Fibroblast of villous mesenchyme (primary cell): ENCODE measurements around the gene CLASP2. TPM values are rescaled to one million over a fixed set of nuclear protein-coding genes. Genes with fewer than 3 reads are reported as not detected.

ENCODE experiments used
- DNase-seq: peaks from one replicate; pipeline ENCODE4 v3.0.0-alpha.2; 2010; ENCODE audit warnings: low read depth
- H3K4me3 ChIP-seq: 2 replicates; pipeline ENCODE4 v1.5.1; 2011; ENCODE audit warnings: low read depth, mild to moderate bottlenecking, low read length
- total RNA-seq: library from RNA; depleted of rRNA; stranded (reverse); fragments of >200 nt; gene quantifications from 2 replicates; pipeline ENCODE4 v1.2.3, GENCODE V29; 2012
- TF ChIP-seq, protein P1 (sequence below): IDR thresholded peaks from 2 replicates; pipeline ENCODE4 v1.5.1; 2012; ENCODE audit warnings: low read depth, mild to moderate bottlenecking, low read length; ENCODE audit not compliant: insufficient read depth

CLASP2 gene
- total RNA-seq, 1 donor = 64.3 TPM

DNA sequence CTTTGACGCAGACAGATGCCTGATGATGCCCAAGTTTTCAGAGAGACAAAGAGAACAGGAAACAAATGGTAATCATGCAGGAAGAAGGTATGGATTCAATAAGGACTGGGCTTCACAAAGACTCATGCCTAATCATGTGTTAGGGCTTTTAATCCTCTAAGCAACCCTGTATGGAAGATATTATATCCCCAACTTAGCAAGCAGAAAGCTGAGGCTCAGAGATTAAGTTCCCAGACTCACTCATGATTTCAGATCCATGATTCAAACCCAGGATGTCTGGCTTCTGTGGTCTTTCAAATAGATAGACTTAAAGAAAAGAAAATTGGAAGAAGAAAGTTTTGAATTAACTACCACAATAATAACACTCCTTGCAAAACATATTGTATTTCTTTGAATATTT, 4.1 kb upstream of the CLASP2 start:
- TF ChIP-seq, protein P1, sequence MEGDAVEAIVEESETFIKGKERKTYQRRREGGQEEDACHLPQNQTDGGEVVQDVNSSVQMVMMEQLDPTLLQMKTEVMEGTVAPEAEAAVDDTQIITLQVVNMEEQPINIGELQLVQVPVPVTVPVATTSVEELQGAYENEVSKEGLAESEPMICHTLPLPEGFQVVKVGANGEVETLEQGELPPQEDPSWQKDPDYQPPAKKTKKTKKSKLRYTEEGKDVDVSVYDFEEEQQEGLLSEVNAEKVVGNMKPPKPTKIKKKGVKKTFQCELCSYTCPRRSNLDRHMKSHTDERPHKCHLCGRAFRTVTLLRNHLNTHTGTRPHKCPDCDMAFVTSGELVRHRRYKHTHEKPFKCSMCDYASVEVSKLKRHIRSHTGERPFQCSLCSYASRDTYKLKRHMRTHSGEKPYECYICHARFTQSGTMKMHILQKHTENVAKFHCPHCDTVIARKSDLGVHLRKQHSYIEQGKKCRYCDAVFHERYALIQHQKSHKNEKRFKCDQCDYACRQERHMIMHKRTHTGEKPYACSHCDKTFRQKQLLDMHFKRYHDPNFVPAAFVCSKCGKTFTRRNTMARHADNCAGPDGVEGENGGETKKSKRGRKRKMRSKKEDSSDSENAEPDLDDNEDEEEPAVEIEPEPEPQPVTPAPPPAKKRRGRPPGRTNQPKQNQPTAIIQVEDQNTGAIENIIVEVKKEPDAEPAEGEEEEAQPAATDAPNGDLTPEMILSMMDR = no peak
- H3K4me3 ChIP-seq = no peak overlapping the region
- no peak for DNase-seq

DNA sequence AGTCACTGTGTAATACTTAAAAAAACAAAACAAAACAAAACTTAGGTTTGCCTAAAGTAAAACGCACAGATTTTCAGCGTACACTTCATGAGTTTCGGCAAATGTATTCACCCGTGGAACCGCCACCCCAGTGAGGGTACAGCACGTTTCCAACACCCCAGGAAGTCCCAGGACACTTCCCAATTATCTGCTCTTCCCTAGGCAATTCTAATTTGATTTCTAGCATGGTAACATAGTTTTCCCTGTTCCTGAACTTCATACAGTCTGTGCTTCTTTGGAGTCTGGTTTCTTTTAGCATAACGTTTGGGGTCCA, 497 bp upstream of the CLASP2 start:
- H3K4me3 ChIP-seq = peak overlapping the region; percentile 80
- DNase-seq = no peak
- TF ChIP-seq, protein P1 = no peak

DNA sequence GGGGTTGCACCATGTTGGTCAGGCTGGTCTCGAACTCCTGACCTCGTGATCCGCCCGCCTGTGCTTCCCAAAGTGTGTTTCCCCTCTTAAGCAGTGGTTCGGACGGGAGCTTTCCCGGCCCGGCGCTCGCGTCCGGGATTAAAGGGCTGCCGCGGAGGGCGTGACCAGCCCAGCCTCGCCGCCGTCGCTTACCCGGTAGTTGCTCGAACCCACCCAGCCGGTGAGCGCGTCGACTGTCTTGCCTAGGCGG, 513 bp downstream of the CLASP2 start:
- TF ChIP-seq, protein P1 = no peak
- peak; percentile 75 for DNase-seq
- peak overlapping the region; percentile 80 for H3K4me3 ChIP-seq

DNA sequence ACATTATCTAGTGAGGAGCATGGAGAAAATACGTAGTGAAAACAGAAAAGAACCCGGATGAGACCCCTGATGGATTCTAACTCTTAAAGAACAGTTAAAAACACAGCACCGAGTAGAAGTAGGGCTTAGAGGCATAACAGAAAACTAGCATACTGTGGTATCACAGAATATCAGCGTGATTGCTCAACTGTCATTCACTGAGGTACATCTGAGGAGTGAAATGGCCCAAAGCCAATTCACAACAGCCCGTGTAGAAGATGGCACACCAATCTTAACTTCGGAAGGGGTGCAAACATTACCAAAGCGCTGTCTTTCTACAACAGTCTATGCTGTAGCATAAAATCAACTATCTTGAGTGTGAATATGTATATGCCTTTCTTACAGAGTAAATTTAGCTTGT, 1.8 kb downstream of the CLASP2 start:
- H3K4me3 ChIP-seq = peak overlapping the region; percentile 80
- TF ChIP-seq, protein P1 = no peak
- peak; percentile 14 for DNase-seq

DNA sequence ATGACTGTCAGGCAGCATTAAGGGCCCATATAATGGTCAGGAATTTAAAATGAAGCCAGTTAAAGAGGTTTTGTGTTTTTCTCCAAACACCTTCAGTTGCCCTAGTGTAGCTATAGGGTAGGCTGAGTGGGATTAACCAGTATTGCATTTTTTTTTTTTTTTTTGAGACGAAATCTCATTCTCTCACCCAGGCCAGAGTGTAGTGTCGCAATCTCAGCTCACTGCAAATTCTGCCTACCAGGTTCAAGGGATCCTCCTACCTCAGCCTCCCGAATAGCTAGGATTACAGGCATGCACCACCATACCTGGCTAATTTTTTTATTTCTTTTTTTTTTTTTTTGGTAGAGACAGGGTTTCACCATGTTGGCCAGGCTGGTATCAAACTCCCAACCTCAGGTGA, 7.0 kb downstream of the CLASP2 start:
- no peak for DNase-seq
- H3K4me3 ChIP-seq = no peak overlapping the region
- TF ChIP-seq, protein P1 = no peak

DNA sequence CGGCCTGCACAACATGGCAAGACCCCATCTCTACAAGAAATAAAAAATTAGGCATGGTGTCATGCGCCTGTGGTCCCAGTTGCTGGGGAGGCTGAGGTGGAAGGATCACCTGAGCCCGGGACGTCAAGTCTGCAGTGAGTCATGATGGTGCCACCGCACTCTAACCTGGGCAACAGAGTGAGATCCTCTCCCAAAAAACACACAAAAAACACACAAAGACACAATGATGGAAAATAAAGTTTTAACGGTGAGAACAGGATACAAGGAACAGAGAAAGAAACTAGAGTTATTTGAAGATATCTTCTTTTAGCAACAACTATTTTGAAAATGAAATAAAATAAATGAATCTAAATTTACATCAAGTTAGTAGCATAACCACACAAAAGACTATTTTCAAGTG, 12.0 kb downstream of the CLASP2 start:
- no peak overlapping the region for H3K4me3 ChIP-seq
- DNase-seq = no peak
- TF ChIP-seq, protein P1 = no peak

DNA sequence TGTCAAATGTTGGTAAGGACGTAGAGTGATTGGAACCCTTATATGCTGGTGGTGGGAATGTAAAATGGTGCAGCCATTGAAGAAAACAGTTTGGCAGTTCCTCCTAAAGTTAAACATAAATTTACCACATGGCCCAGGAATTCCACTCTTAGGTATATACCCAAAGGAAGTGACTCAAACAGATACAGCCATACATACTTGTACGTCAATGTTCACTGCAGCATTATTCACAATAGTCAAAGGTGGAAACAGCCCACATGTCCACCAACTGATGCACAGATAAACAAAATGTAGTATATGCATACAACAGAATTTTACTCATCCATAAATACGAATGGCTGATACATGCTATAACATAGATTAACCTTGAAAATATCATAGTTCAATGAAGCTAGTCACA, 13.2 kb downstream of the CLASP2 start:
- TF ChIP-seq, protein P1 = no peak
- H3K4me3 ChIP-seq = no peak overlapping the region
- DNase-seq = no peak
